Stimulated activated CD8-positive, alpha-beta memory T cell treated with anti-CD3 and anti-CD28 coated beads, Interleukin-4, amount 100 ng/mL, for 1 hour (primary cell): ENCODE data around the gene MTG1.
A peak's percentile ranks its signal among the peaks of the same experiment; 100 is the strongest.
"Not testable (repeated sequence)": the region's sequence is repeated elsewhere in the genome, so short reads cannot be mapped to it uniquely, and the experiment has no call there.

Source experiments
- DNase-seq, 2 donors: peaks; one replicate each; pipeline ENCODE4 v3.0.0-alpha.2; 2020; ENCODE audit warnings: low read depth in 2 of 2, low spot score in 1 of 2

MTG1 gene

GRCh38 chr10:133377025-133377817 is 16.7 kb upstream of the MTG1 start:
- no peak for DNase-seq

GRCh38 chr10:133377818-133378250 is 16.1 kb upstream of the MTG1 start:
- no peak for DNase-seq

- peak in 1 of 2 donors; percentile 26 for DNase-seq
Observed at GRCh38 chr10:133378251-133379096, 15.5 kb upstream of the MTG1 start.

- DNase-seq: peak in 1 of 2 donors; percentile 31
Observed at GRCh38 chr10:133379152-133379800, 14.7 kb upstream of the MTG1 start, which contains the start of gene PAOX. TSS of gene PAOX (plus strand) at chr10:133379262. CDS start at chr10:133379317, 55 bp downstream.

GRCh38 chr10:133379801-133380666 is 13.9 kb upstream of the MTG1 start:
- DNase-seq: no peak

GRCh38 chr10:133381036-133381435 is 12.9 kb upstream of the MTG1 start:
- no peak for DNase-seq

- DNase-seq: no peak
Observed at GRCh38 chr10:133383551-133383950, 10.4 kb upstream of the MTG1 start.

GRCh38 chr10:133384071-133384470 is 9.9 kb upstream of the MTG1 start:
- DNase-seq: no peak

GRCh38 chr10:133385214-133385613 is 8.7 kb upstream of the MTG1 start:
- no peak for DNase-seq

GRCh38 chr10:133386951-133387350 is 7.0 kb upstream of the MTG1 start:
- not testable (repeated sequence) for DNase-seq

GRCh38 chr10:133388236-133388972 is 5.6 kb upstream of the MTG1 start:
- no peak for DNase-seq

GRCh38 chr10:133388973-133389818 is 4.8 kb upstream of the MTG1 start:
- no peak for DNase-seq

- no peak for DNase-seq
Observed at GRCh38 chr10:133390597-133391248, 3.2 kb upstream of the MTG1 start.

- no peak for DNase-seq
Observed at GRCh38 chr10:133391249-133391635, 2.7 kb upstream of the MTG1 start.

- DNase-seq: no peak
Observed at GRCh38 chr10:133391761-133392518, 2.0 kb upstream of the MTG1 start.

- no peak for DNase-seq
Observed at GRCh38 chr10:133393401-133394063, 425 bp upstream of the MTG1 start.

GRCh38 chr10:133394801-133395221 is 854 bp downstream of the MTG1 start:
- DNase-seq: no peak
